Measurements from ENCODE around the gene TNFAIP8. TPM values are rescaled to one million over a fixed set of nuclear protein-coding genes. Genes with fewer than 3 reads are reported as not detected.

The TNFAIP8 gene
- total RNA-seq, 2 experiments from 2014 or later: 135 to 141 TPM

GRCh38 chr5:119324842-119325241 is 31.0 kb upstream of the TNFAIP8 start:
- H3K27me3 Mint-ChIP-seq: no peaks in the 10 kb centered on the region
- TF ChIP-seq, protein P1, sequence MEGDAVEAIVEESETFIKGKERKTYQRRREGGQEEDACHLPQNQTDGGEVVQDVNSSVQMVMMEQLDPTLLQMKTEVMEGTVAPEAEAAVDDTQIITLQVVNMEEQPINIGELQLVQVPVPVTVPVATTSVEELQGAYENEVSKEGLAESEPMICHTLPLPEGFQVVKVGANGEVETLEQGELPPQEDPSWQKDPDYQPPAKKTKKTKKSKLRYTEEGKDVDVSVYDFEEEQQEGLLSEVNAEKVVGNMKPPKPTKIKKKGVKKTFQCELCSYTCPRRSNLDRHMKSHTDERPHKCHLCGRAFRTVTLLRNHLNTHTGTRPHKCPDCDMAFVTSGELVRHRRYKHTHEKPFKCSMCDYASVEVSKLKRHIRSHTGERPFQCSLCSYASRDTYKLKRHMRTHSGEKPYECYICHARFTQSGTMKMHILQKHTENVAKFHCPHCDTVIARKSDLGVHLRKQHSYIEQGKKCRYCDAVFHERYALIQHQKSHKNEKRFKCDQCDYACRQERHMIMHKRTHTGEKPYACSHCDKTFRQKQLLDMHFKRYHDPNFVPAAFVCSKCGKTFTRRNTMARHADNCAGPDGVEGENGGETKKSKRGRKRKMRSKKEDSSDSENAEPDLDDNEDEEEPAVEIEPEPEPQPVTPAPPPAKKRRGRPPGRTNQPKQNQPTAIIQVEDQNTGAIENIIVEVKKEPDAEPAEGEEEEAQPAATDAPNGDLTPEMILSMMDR (IDR thresholded peaks at IDR 0.05): no peak
- H3K4me3 Mint-ChIP-seq: no peak overlapping the region
- no peaks in the 10 kb centered on the region for H3K9me3 Mint-ChIP-seq
- H3K4me1 Mint-ChIP-seq (ENCODE audit: low read depth): peaks cover 94% of the 10 kb centered on the region
- peak overlapping the region; percentile 69 for H3K27ac Mint-ChIP-seq
- peaks cover 31% of the 10 kb centered on the region for H3K36me3 Mint-ChIP-seq (ENCODE audit: low read depth)
- DNase-seq (no peak), ATAC-seq (no peak)
- intact Hi-C loops (cut with micrococcal nuclease): loop anchor here (5.0 kb wide), 2 partner anchors 42 to 48 kb away; no protein-coding TSS in a partner anchor
- POLR2A ChIA-PET: interaction anchor here (1.4 kb wide), 1 partner anchor 9 kb away, joined by 6 read pairs; no protein-coding TSS in a partner anchor
- CTCF ChIA-PET: interaction anchor here (0.8 to 3.1 kb wide), 2 partner anchors 11 to 87 kb away, joined by 3 to 18 read pairs; no protein-coding TSS in a partner anchor

GRCh38 chr5:119327018-119327417 is 28.8 kb upstream of the TNFAIP8 start:
- peaks cover 94% of the 10 kb centered on the region for H3K4me1 Mint-ChIP-seq (ENCODE audit: low read depth)
- TF ChIP-seq, protein P1 (IDR thresholded peaks at IDR 0.05): no peak
- ChIA-PET POLR2A (interaction anchor here (1.0 to 1.7 kb wide), 4 partner anchors 11 to 49 kb away, joined by 4 to 6 read pairs (median 6); no protein-coding TSS in a partner anchor), CTCF (interaction anchor here (1.4 to 2.1 kb wide), 3 partner anchors 12 to 15 kb away, joined by 4 to 15 read pairs (median 5); no protein-coding TSS in a partner anchor)
- peak overlapping the region; percentile 52 for H3K4me3 Mint-ChIP-seq
- peak overlapping the region; percentile 95 for H3K27ac Mint-ChIP-seq
- H3K9me3 Mint-ChIP-seq: no peaks in the 10 kb centered on the region
- DNase-seq: peak; percentile 75
- ATAC-seq: no peak
- H3K27me3 Mint-ChIP-seq: no peaks in the 10 kb centered on the region
- intact Hi-C loops (cut with micrococcal nuclease): loop anchor here (5.0 kb wide), 2 partner anchors 40 to 50 kb away; no protein-coding TSS in a partner anchor
- H3K36me3 Mint-ChIP-seq (ENCODE audit: low read depth): peaks cover 28% of the 10 kb centered on the region

- peak overlapping the region; percentile 43 for H3K4me3 Mint-ChIP-seq
- DNase-seq (peak; percentile 80), ATAC-seq (peak; percentile 73)
- H3K36me3 Mint-ChIP-seq (ENCODE audit: low read depth): peaks cover 26% of the 10 kb centered on the region
- ChIA-PET POLR2A (interaction anchor here (0.8 to 3.8 kb wide), 14 partner anchors 10 to 72 kb away, joined by 3 to 16 read pairs (median 5); partner anchors contain the start of gene TNFAIP8), CTCF (interaction anchor here (0.6 to 1.6 kb wide), 5 partner anchors 13 to 83 kb away, joined by 3 to 7 read pairs (median 4); no protein-coding TSS in a partner anchor)
- H3K4me1 Mint-ChIP-seq (ENCODE audit: low read depth): peaks cover 92% of the 10 kb centered on the region
- intact Hi-C loops (cut with micrococcal nuclease): loop anchor here (2.0 to 5.0 kb wide), 3 partner anchors 14 to 52 kb away; no protein-coding TSS in a partner anchor
- TF ChIP-seq, protein P1 (IDR thresholded peaks at IDR 0.05): no peak
- no peaks in the 10 kb centered on the region for H3K27me3 Mint-ChIP-seq
- peak overlapping the region; percentile 95 for H3K27ac Mint-ChIP-seq
- H3K9me3 Mint-ChIP-seq: no peaks in the 10 kb centered on the region
Observed at GRCh38 chr5:119328753-119329602, 26.8 kb upstream of the TNFAIP8 start.

- H3K27me3 Mint-ChIP-seq: no peaks in the 10 kb centered on the region
- peak overlapping the region; percentile 95 for H3K27ac Mint-ChIP-seq
- no peak for DNase-seq
- CTCF ChIA-PET: interaction anchor here (0.6 to 1.3 kb wide), 6 partner anchors 12 to 259 kb away, joined by 3 to 7 read pairs (median 4); partner anchors contain the start of gene DMXL1
- H3K9me3 Mint-ChIP-seq: no peaks in the 10 kb centered on the region
- TF ChIP-seq, protein P1 (IDR thresholded peaks at IDR 0.05): no peak
- no peak for ATAC-seq
- H3K4me1 Mint-ChIP-seq (ENCODE audit: low read depth): peaks cover 91% of the 10 kb centered on the region
- intact Hi-C loops (cut with micrococcal nuclease): loop anchor here (2.0 to 5.0 kb wide), 3 partner anchors 13 to 52 kb away; no protein-coding TSS in a partner anchor
- H3K4me3 Mint-ChIP-seq: peak overlapping the region; percentile 47
- POLR2A ChIA-PET: interaction anchor here (0.8 to 3.8 kb wide), 14 partner anchors 9 to 71 kb away, joined by 3 to 16 read pairs (median 6); partner anchors contain the start of gene TNFAIP8
- peaks cover 31% of the 10 kb centered on the region for H3K36me3 Mint-ChIP-seq (ENCODE audit: low read depth)
Observed at GRCh38 chr5:119329666-119330065, 26.2 kb upstream of the TNFAIP8 start.

Measured in activated CD8-positive, alpha-beta T cell treated with anti-CD3 and anti-CD28 coated beads for 36 hours (primary cell).